ENCODE results near the gene FKBP10. TPM values are rescaled to one million over a fixed set of nuclear protein-coding genes. Genes with fewer than 3 reads are reported as not detected.

FKBP10 gene
- total RNA-seq, 1 experiment from 2014 or later: 112 TPM

DNA sequence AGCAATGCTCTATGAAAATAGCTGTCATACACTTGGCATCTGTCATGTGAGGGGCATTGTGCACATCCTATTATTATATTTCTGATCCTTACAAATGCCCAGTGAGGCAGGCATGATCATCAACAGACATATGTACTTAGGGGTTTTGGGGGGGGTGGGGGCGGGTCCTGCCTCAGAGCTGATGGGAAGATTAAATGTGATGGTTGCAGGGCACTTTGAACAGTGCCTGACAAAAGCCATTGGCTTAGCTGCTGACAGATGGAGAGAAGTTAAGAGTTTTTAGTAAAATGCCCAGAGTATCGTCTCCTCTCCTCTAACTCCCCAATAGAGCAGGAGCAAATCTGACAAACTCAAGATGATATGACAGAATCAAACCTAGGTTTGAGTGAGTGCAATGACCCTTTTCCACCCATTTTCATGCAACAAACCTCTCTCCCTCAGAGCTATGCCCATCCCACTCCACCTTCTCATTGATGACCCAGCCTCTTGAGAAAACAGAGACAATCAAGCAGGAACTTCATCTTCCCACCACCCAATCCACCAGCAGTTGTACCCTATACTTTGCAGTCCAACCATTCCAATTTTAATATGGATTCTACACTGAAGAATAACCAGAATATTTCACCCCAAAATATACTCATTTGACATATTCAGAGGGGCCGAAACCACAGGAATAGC lies 47.6 kb downstream of the FKBP10 start:
- Mint-ChIP-seq H3K4me1 (ENCODE audit: low read depth, unreplicated experiment) (peaks cover 7% of the 10 kb centered on the region), H3K27me3 (ENCODE audit: insufficient read depth, unreplicated experiment) (no peaks in the 10 kb centered on the region), H3K4me3 (ENCODE audit: unreplicated experiment) (no peak overlapping the region), H3K27ac (ENCODE audit: unreplicated experiment) (no peak overlapping the region), H3K36me3 (ENCODE audit: insufficient read depth, unreplicated experiment) (peaks cover 20% of the 10 kb centered on the region), H3K9me3 (ENCODE audit: unreplicated experiment) (no peaks in the 10 kb centered on the region)
- BruUV-seq (replicated peaks): no TSS peak
- TF ChIP-seq, protein P1, sequence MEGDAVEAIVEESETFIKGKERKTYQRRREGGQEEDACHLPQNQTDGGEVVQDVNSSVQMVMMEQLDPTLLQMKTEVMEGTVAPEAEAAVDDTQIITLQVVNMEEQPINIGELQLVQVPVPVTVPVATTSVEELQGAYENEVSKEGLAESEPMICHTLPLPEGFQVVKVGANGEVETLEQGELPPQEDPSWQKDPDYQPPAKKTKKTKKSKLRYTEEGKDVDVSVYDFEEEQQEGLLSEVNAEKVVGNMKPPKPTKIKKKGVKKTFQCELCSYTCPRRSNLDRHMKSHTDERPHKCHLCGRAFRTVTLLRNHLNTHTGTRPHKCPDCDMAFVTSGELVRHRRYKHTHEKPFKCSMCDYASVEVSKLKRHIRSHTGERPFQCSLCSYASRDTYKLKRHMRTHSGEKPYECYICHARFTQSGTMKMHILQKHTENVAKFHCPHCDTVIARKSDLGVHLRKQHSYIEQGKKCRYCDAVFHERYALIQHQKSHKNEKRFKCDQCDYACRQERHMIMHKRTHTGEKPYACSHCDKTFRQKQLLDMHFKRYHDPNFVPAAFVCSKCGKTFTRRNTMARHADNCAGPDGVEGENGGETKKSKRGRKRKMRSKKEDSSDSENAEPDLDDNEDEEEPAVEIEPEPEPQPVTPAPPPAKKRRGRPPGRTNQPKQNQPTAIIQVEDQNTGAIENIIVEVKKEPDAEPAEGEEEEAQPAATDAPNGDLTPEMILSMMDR (IDR thresholded peaks at IDR 0.05; ENCODE audit: insufficient read depth in 1 of 2, low read depth in 1 of 2, low read length in 1 of 2, severe bottlenecking in 1 of 2, unreplicated experiment in 1 of 2): no peak
- POLR2A ChIA-PET: interaction anchor here (0.5 kb wide), 1 partner anchor 37 kb away, joined by 3 read pairs; no protein-coding TSS in a partner anchor
- intact Hi-C loops (cut with micrococcal nuclease; ENCODE audit: unreplicated experiment): no loop called here
- DNase-seq: no peak
- Histone ChIP-seq H3K4me3 (ENCODE audit: low read depth, low read length) (no peak overlapping the region), H3K9me3 (no peaks in the 10 kb centered on the region), H3K4me1 (peaks cover 10% of the 10 kb centered on the region), H3K36me3 (ENCODE audit: control insufficient read depth, insufficient read depth, low read length) (no peaks in the 10 kb centered on the region; the same call in 1 of the 2 replicates), H3K27me3 (replicated peaks; ENCODE audit: control insufficient read depth, insufficient read depth, low read length) (no peaks in the 10 kb centered on the region)
- CTCF ChIA-PET: interaction anchor here (0.6 kb wide), 1 partner anchor 47 kb away, joined by 3 read pairs; no protein-coding TSS in a partner anchor

DNA sequence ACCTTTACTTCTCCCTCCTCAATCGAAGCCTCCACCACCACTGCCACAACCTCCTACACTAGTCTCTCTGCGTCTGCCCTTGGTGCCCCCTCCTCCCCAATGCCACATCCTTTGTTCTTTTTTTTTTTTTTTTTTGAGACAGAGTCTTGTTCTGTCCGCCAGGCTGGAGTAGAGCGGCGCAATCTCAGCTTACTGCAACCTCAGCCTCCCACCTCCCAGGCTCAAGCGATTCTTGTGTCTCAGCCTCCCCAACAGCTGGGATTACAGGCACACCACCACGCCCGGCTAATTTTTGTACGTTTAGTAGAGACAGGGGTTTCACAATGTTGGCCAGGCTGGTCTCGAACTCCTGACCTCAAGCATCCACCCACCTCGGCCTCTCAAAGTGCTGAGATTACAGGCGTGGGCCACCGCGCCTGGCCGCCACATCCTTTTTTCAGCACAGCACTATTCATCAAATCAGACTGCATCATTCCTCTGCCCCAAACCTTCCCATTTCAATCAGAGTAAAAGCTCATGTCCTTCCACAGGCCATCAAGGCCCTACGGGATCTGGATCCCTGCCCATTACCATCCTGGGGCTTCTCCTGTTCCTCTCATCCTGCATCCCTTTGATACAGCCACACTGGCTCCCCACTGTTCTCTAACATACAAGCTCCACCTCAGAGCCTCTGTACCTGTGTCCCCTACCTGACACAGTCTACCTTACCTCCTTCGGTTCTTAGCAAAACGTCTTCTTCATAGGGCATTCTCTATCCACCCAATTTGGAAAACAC lies 50.5 kb downstream of the FKBP10 start:
- no peak overlapping the region; the same call in 1 of the 2 replicates for H3K4me3 ChIP-seq (ENCODE audit: low read depth, low read length)
- CTCF ChIA-PET: interaction anchor here (0.7 kb wide), 1 partner anchor 111 kb away, joined by 4 read pairs; no protein-coding TSS in a partner anchor
- H3K27me3 ChIP-seq (replicated peaks; ENCODE audit: control insufficient read depth, insufficient read depth, low read length): no peaks in the 10 kb centered on the region
- H3K27ac Mint-ChIP-seq (ENCODE audit: unreplicated experiment): no peak overlapping the region
- no peak for DNase-seq
- H3K36me3 Mint-ChIP-seq (ENCODE audit: insufficient read depth, unreplicated experiment): peaks cover 31% of the 10 kb centered on the region
- no peaks in the 10 kb centered on the region for H3K9me3 Mint-ChIP-seq (ENCODE audit: unreplicated experiment)
- POLR2A ChIA-PET: interaction anchor here (1.0 kb wide), 1 partner anchor 67 kb away, joined by 3 read pairs; the partner anchor contains the start of gene ODAD4
- H3K4me1 Mint-ChIP-seq (ENCODE audit: low read depth, unreplicated experiment): peaks cover 7% of the 10 kb centered on the region
- no peak overlapping the region for H3K4me3 Mint-ChIP-seq (ENCODE audit: unreplicated experiment)
- peaks cover 4% of the 10 kb centered on the region for H3K36me3 ChIP-seq (ENCODE audit: control insufficient read depth, insufficient read depth, low read length)
- TF ChIP-seq, protein P1 (IDR thresholded peaks at IDR 0.05; ENCODE audit: insufficient read depth in 1 of 2, low read depth in 1 of 2, low read length in 1 of 2, severe bottlenecking in 1 of 2, unreplicated experiment in 1 of 2): no peak
- BruUV-seq (replicated peaks): no TSS peak
- H3K9me3 ChIP-seq: no peaks in the 10 kb centered on the region
- intact Hi-C loops (cut with micrococcal nuclease; ENCODE audit: unreplicated experiment): no loop called here
- H3K4me1 ChIP-seq: peaks cover 10% of the 10 kb centered on the region
- no peaks in the 10 kb centered on the region for H3K27me3 Mint-ChIP-seq (ENCODE audit: insufficient read depth, unreplicated experiment)

DNA sequence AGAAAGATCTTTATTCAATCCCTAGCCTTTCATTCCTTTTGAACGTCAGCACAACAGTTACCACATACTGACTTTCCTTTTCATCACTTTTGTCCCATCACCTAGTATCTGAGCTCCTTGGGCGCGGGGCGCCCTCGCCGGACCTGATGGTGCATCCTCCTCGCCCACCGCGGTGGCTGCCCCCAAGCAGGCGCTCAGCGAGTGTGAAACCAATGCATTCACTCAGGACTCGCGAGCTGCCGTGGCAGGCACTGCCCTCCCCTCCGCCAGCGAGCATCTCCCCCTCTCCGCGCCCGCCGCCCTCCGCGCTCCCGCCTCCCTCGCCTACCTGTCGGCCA lies 51.7 kb downstream of the FKBP10 start:
- Histone ChIP-seq H3K36me3 (ENCODE audit: control insufficient read depth, insufficient read depth, low read length) (peaks cover 6% of the 10 kb centered on the region), H3K27me3 (replicated peaks; ENCODE audit: control insufficient read depth, insufficient read depth, low read length) (no peaks in the 10 kb centered on the region), H3K9me3 (no peaks in the 10 kb centered on the region), H3K4me3 (ENCODE audit: low read depth, low read length) (peak overlapping the region; percentile 97), H3K4me1 (peaks cover 10% of the 10 kb centered on the region)
- H3K4me3 Mint-ChIP-seq (ENCODE audit: unreplicated experiment): no peak overlapping the region
- ChIA-PET CTCF (interaction anchor here (1.2 to 1.9 kb wide), 3 partner anchors 53 to 95 kb away, joined by 5 to 7 read pairs (median 7); partner anchors contain the start of genes JUP and P3H4), POLR2A (interaction anchor here (1.0 to 1.5 kb wide), 4 partner anchors 48 to 175 kb away, joined by 3 to 6 read pairs (median 3); partner anchors contain the start of gene ODAD4)
- no peaks in the 10 kb centered on the region for H3K27me3 Mint-ChIP-seq (ENCODE audit: insufficient read depth, unreplicated experiment)
- peaks cover 43% of the 10 kb centered on the region for H3K36me3 Mint-ChIP-seq (ENCODE audit: insufficient read depth, unreplicated experiment)
- no TSS peak for BruUV-seq (replicated peaks)
- H3K27ac Mint-ChIP-seq (ENCODE audit: unreplicated experiment): no peak overlapping the region
- TF ChIP-seq, protein P1 (IDR thresholded peaks at IDR 0.05; ENCODE audit: insufficient read depth in 1 of 2, low read depth in 1 of 2, low read length in 1 of 2, severe bottlenecking in 1 of 2, unreplicated experiment in 1 of 2): no peak
- no peak for DNase-seq
- H3K9me3 Mint-ChIP-seq (ENCODE audit: unreplicated experiment): no peaks in the 10 kb centered on the region
- H3K4me1 Mint-ChIP-seq (ENCODE audit: low read depth, unreplicated experiment): peaks cover 7% of the 10 kb centered on the region
- intact Hi-C loops (cut with micrococcal nuclease; ENCODE audit: unreplicated experiment): no loop called here
